Mesendoderm (in vitro differentiated cells): ENCODE results near the gene TTC6.
A peak's percentile ranks its signal among the peaks of the same experiment; 100 is the strongest.

Experiments
- DNase-seq: peaks from one replicate; pipeline ENCODE4 v3.0.0; 2013
- H2AK5ac ChIP-seq: 2 replicates; pipeline ENCODE4 v1.6.1; 2013; ENCODE audit warnings: low read length, inconsistent platforms
- H2BK120ac ChIP-seq: 2 replicates; pipeline ENCODE4 v1.6.1; 2013; ENCODE audit warnings: low read depth, mild to moderate bottlenecking, low read length, moderate library complexity, mixed read lengths
- H2BK15ac ChIP-seq: replicated peaks from 2 replicates; pipeline ENCODE4 v1.6.1; 2013; ENCODE audit warnings: low read depth, mild to moderate bottlenecking, moderate library complexity
- H2BK5ac ChIP-seq: 2 replicates; pipeline ENCODE4 v1.6.1; 2013; ENCODE audit warnings: low read length, inconsistent platforms
- H3K18ac ChIP-seq: 2 replicates; pipeline ENCODE4 v1.6.1; 2013; ENCODE audit warnings: mild to moderate bottlenecking, low read length, mixed read lengths
- H3K23ac ChIP-seq: one replicate; pipeline ENCODE4 v1.6.1; 2013; ENCODE audit warnings: low read length
- H3K27ac ChIP-seq: 2 replicates; pipeline ENCODE4 v1.5.1; 2013; ENCODE audit warnings: low read depth, mild to moderate bottlenecking, inconsistent platforms, low read length, moderate library complexity
- H3K27me3 ChIP-seq: 2 replicates; pipeline ENCODE4 v1.6.1; 2013; ENCODE audit warnings: low read length, control low read depth, mild to moderate bottlenecking, inconsistent platforms; ENCODE audit not compliant: insufficient read depth, poor library complexity
- H3K36me3 ChIP-seq: 2 replicates; pipeline ENCODE4 v1.6.1; 2013; ENCODE audit warnings: low read length, inconsistent platforms; ENCODE audit not compliant: control insufficient read depth, insufficient read depth
- H3K4ac ChIP-seq: one replicate; pipeline ENCODE4 v1.6.1; 2013; ENCODE audit warnings: low read depth, mild to moderate bottlenecking, low read length, moderate library complexity
- H3K4me1 ChIP-seq: 2 replicates; pipeline ENCODE4 v1.6.1; 2013; ENCODE audit warnings: low read depth, low read length, inconsistent platforms; ENCODE audit not compliant: control insufficient read depth
- H3K4me2 ChIP-seq: 2 replicates; pipeline ENCODE4 v1.6.1; 2013; ENCODE audit warnings: low read length
- H3K4me3 ChIP-seq: 2 replicates; pipeline ENCODE4 v1.5.1; 2013; ENCODE audit warnings: mild to moderate bottlenecking, low read length
- H3K56ac ChIP-seq: one replicate; pipeline ENCODE4 v1.6.1; 2013; ENCODE audit warnings: low read length
- H3K79me1 ChIP-seq: 2 replicates; pipeline ENCODE4 v1.6.1; 2013; ENCODE audit warnings: low read length, inconsistent platforms
- H3K79me2 ChIP-seq: 2 replicates; pipeline ENCODE4 v1.6.1; 2013; ENCODE audit warnings: mild to moderate bottlenecking, low read length; ENCODE audit not compliant: control insufficient read depth, insufficient read depth
- H3K9ac ChIP-seq: 2 replicates; pipeline ENCODE4 v1.6.1; 2013; ENCODE audit warnings: low read length, inconsistent platforms
- H4K5ac ChIP-seq: one replicate; pipeline ENCODE4 v1.6.1; 2013; ENCODE audit warnings: low read length
- H4K8ac ChIP-seq: one replicate; pipeline ENCODE4 v1.6.1; 2013; ENCODE audit warnings: low read depth, mild to moderate bottlenecking, control low read depth, low read length, moderate library complexity
- WGBS: extraction: QIAGEN DNeasy Blood & Tissue Kit; methylation state at CpG from one replicate; pipeline ENCODE4 v1.1.7; 2013; ENCODE audit warnings: low lambda C conversion rate, missing lambda C conversion rate; ENCODE audit not compliant: insufficient coverage; ENCODE audit errors: extremely low coverage; 5-methylcytosine and 5-hydroxymethylcytosine counted together

TTC6 gene

DNA sequence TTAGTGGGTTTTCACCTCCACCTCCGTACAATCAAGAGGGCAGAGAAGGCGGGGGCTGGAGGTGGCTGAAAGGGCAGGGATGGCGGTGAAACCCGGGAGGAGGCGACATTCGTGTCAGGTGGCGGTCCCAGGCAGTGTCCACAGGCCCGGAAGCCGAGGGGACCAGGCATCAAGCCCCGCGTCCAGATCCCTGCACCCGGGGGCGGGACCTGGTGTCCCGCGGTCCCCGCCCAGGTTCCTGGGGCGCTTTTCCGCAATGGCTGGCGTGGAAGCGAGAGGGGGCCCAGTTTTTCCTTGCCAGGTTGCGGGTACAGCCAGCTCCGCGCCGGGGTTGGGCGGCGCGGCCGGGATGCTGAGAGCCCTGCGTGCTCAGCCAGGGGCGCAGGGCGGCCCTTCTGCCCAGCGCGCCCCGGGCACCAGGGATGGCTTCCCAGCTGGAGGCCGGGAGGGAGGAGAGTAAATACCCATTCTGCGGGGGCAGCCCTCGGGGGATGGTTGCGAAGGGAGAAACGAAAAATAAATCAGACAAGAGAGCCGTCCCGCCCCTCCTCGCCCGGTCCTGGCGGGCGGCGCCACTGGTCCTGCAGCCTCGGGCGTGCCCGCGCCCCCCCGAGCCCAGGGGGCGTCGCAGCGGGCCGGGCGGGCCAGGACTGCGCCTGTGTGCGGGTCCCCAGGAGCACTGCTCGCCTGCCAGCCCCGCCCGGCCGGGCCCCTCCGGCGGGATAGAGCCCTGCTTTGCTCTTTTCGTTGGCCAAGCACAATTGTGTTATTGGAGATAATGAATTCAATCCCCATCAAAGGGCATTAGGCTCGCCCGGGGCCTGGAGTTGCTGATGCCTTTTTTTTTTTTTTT is 11.8 kb upstream of the TTC6 start:
- H3K4me2 ChIP-seq, result peak overlapping the region; percentile 18
- no peak overlapping the region for H3K4ac ChIP-seq
- H3K56ac ChIP-seq, result no peak overlapping the region
- H3K79me2 ChIP-seq, result no peaks in the 10 kb centered on the region
- no peak overlapping the region for H2BK120ac ChIP-seq
- WGBS, result no CpG with 5 or more reads among the region's 67 CpGs
- no peak overlapping the region for H2BK5ac ChIP-seq
- no peak overlapping the region for H4K5ac ChIP-seq
- no peak overlapping the region for H2BK15ac ChIP-seq
- H3K27me3 ChIP-seq, result peaks cover 40% of the 10 kb centered on the region
- H2AK5ac ChIP-seq, result no peak overlapping the region
- H3K27ac ChIP-seq, result no peak overlapping the region
- H3K9ac ChIP-seq, result no peak overlapping the region
- no peaks in the 10 kb centered on the region for H3K36me3 ChIP-seq
- peak; percentile 45 for DNase-seq
- no peak overlapping the region for H3K23ac ChIP-seq
- H3K4me1 ChIP-seq, result no peaks in the 10 kb centered on the region
- H3K79me1 ChIP-seq, result no peaks in the 10 kb centered on the region
- H3K4me3 ChIP-seq, result no peak overlapping the region
- H4K8ac ChIP-seq, result no peak overlapping the region
- H3K18ac ChIP-seq, result no peak overlapping the region

DNA sequence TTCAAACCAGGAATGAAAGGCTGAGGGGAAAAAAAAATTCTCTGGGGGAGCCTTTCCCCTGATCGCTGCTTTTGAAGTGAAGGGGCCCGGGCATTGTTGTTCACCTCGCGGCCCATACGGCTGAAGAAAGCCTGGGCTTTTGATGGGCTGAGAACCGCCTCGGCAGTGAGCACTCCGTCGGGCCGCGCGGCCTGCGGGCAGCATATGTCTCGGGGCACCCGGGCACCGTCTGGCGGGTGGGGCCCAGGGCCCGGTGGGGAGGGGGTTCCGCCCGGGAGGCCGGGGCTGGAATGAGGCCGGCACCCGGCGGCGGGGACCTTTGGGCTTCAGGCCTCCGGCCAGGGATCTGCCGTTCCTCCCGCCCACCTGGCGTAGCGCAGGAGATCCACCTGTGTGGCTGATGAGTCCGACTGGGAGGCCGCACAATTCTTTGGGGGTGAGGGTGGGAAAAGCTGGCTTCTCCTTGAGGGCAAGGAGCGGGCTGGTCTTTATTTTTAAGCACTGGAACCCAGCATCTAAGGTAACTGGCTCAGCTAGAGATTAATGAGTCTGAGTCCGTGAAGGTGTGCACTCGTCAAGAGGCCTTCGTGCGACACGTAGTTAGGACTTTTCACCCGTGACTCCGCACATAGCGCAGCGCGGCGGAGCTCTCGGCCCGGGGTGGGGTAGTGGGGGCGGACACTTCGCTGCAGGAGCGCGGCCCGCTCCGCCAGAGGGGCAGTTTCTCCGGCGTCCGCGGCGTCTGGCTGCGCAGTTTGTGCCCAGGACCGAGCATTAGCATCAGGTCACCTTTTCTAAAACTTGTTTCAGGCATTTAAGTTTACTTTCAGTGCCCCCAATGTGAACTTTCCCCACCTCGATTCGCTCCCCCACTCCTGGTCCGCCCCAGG is 11.0 kb upstream of the TTC6 start:
- no peak for DNase-seq
- no peak overlapping the region for H3K27ac ChIP-seq
- H3K79me2 ChIP-seq, result no peaks in the 10 kb centered on the region
- no peak overlapping the region for H3K23ac ChIP-seq
- H3K27me3 ChIP-seq, result peaks cover 40% of the 10 kb centered on the region
- no peak overlapping the region for H3K4ac ChIP-seq
- no peak overlapping the region for H4K8ac ChIP-seq
- peaks cover 2% of the 10 kb centered on the region for H3K4me1 ChIP-seq
- no peaks in the 10 kb centered on the region for H3K79me1 ChIP-seq
- WGBS, result no CpG with 5 or more reads among the region's 62 CpGs
- peak overlapping the region; percentile 4 for H3K4me2 ChIP-seq
- no peak overlapping the region for H3K18ac ChIP-seq
- no peak overlapping the region for H2BK120ac ChIP-seq
- no peak overlapping the region for H4K5ac ChIP-seq
- no peaks in the 10 kb centered on the region for H3K36me3 ChIP-seq
- H3K9ac ChIP-seq, result no peak overlapping the region
- H2BK15ac ChIP-seq, result no peak overlapping the region
- H3K56ac ChIP-seq, result peak overlapping the region; percentile 34
- H2AK5ac ChIP-seq, result no peak overlapping the region
- H3K4me3 ChIP-seq, result no peak overlapping the region
- no peak overlapping the region for H2BK5ac ChIP-seq

DNA sequence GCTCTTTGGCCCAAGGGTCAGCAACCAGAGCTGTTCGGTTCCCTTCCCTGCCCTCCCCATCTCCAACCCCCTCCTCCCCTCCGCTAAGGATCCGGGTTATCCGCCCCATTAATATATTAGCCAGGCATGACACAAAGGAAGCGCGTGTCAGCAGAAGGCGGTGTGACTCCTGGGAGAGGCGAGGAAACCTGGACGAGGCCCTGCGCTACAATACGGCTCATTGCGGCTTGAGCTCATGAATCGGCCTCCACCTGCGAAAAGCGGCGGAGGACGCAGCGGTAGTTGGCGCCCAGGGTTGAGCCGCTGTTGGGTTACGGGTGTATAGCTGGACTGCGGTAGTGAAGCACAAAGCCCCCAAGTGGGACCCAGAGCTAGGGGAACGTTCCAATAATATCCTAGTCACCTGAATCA is 10.3 kb upstream of the TTC6 start:
- peaks cover 2% of the 10 kb centered on the region for H3K4me1 ChIP-seq
- H3K79me1 ChIP-seq, result no peaks in the 10 kb centered on the region
- no peak overlapping the region for H4K5ac ChIP-seq
- H3K9ac ChIP-seq, result no peak overlapping the region
- no peak overlapping the region for H4K8ac ChIP-seq
- no peak overlapping the region for H2BK120ac ChIP-seq
- no peak overlapping the region for H3K27ac ChIP-seq
- no CpG with 5 or more reads among the region's 23 CpGs for WGBS
- no peak overlapping the region for H3K23ac ChIP-seq
- H3K18ac ChIP-seq, result no peak overlapping the region
- peak overlapping the region; percentile 15 for H3K4me2 ChIP-seq
- H3K36me3 ChIP-seq, result no peaks in the 10 kb centered on the region
- peak; percentile 53 for DNase-seq
- no peak overlapping the region for H2AK5ac ChIP-seq
- no peak overlapping the region for H2BK5ac ChIP-seq
- H3K79me2 ChIP-seq, result no peaks in the 10 kb centered on the region
- H3K4me3 ChIP-seq, result no peak overlapping the region
- H3K27me3 ChIP-seq, result peaks cover 40% of the 10 kb centered on the region
- H3K56ac ChIP-seq, result peak overlapping the region; percentile 34
- H2BK15ac ChIP-seq, result no peak overlapping the region
- no peak overlapping the region for H3K4ac ChIP-seq

DNA sequence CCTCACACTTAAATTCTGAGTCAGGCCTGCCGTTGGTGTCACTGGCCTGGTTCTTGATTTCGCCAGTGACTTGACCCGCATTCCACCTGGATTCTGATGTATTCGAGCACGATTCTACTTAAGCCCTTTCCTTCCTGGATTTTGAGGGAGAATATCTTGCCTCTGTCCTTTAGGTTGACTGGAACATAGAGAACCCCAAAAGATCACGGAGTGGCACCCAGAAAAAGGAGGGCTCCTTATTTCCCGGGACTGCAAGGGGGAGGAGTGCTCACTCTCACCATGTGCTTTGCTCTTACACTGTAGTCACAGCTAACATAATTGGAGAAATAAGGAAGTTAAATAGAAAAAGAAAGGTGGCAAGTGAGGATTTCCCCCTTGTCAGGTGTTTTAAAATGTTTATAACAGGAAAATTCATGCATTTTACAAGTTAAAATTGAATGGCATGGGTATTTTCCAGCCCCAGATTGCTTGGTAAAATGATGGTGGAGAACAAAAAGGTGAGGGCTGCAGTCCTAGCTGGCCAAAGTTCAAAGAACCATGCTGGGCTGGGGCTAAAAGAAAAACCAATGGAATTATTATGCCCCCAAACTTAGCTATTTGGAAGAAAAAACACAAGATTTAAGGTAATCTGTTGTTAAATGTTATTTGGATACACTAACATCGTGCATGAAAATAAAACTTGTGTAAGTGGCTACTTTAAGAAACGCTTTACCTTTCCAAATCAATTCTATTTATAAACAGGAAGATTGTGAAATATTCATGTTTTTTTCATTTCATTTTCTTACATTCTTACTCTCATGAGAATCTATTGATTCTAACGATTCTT is 9.2 kb upstream of the TTC6 start:
- no peak overlapping the region for H3K9ac ChIP-seq
- H3K79me1 ChIP-seq, result no peaks in the 10 kb centered on the region
- no peak overlapping the region for H3K56ac ChIP-seq
- no peak overlapping the region for H2BK5ac ChIP-seq
- no peak overlapping the region for H3K4me3 ChIP-seq
- H3K18ac ChIP-seq, result no peak overlapping the region
- peaks cover 39% of the 10 kb centered on the region for H3K27me3 ChIP-seq
- WGBS, result no CpG with 5 or more reads among the region's 10 CpGs
- no peak overlapping the region for H2BK120ac ChIP-seq
- peak; percentile 51 for DNase-seq
- H4K5ac ChIP-seq, result no peak overlapping the region
- no peak overlapping the region for H2BK15ac ChIP-seq
- no peak overlapping the region for H3K27ac ChIP-seq
- peaks cover 2% of the 10 kb centered on the region for H3K4me1 ChIP-seq
- no peak overlapping the region for H3K4me2 ChIP-seq
- H4K8ac ChIP-seq, result no peak overlapping the region
- H3K4ac ChIP-seq, result no peak overlapping the region
- no peak overlapping the region for H2AK5ac ChIP-seq
- no peaks in the 10 kb centered on the region for H3K79me2 ChIP-seq
- H3K36me3 ChIP-seq, result no peaks in the 10 kb centered on the region
- H3K23ac ChIP-seq, result no peak overlapping the region

DNA sequence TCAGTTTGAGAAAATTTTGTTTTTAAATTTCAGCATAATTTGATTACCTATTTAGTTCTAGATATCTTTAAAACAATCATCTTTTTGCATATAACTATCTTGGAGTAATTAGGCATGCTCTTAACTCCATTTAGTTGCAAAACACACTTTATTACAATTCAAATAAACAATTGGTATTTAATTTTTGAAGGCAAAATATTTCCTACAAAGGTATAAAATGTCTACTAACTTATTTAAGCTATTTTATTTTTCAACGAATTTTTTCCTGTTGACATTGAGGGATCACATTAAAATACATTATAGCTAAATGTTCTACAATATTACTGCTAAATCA is 8.7 kb upstream of the TTC6 start:
- Histone ChIP-seq H4K5ac (no peak overlapping the region), H3K27me3 (peaks cover 36% of the 10 kb centered on the region), H3K18ac (no peak overlapping the region), H2BK5ac (no peak overlapping the region), H4K8ac (no peak overlapping the region), H3K9ac (no peak overlapping the region), H3K56ac (no peak overlapping the region), H2BK120ac (no peak overlapping the region), H3K36me3 (no peaks in the 10 kb centered on the region), H3K4me1 (peaks cover 2% of the 10 kb centered on the region), H3K27ac (no peak overlapping the region), H3K23ac (no peak overlapping the region), H3K79me1 (no peaks in the 10 kb centered on the region), H3K4me2 (no peak overlapping the region), H2AK5ac (no peak overlapping the region), H3K79me2 (no peaks in the 10 kb centered on the region), H2BK15ac (no peak overlapping the region), H3K4ac (no peak overlapping the region), H3K4me3 (no peak overlapping the region)
- DNase-seq, result no peak
- no CpG with 5 or more reads among the region's 1 CpG for WGBS
